ENCODE measurements around the gene ZNF511. TPM values are rescaled to one million over a fixed set of nuclear protein-coding genes. Genes with fewer than 3 reads are reported as not detected.

Gene ZNF511
- total and polyA plus RNA-seq, 9 of the 15 experiments (the other 6 are each of a cell fraction or from before 2014, with no cell fraction given) = 0.61 to 69.3 (median 40.1) TPM

DNA sequence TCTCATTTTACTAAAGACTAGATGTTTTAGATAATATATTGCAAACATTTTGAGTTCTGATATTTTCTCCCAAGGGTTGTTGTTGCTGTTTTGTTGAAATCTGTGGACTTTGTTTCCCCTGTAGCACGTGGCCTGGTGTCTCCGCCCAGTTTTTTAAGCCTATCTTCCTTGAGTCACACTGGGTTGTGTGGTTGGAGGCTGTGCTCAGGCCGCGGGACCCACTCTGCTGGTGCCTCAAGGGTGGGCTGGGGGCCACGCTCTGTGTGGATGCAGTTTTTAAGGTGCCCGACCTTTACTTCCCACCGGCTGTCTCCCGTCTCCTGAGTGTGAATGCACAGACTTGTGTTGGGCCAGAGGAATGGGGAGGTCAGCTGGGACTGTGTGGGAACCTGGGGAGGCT is 34.2 kb downstream of the ZNF511 start (continued):
- TF ChIP-seq, protein P1, sequence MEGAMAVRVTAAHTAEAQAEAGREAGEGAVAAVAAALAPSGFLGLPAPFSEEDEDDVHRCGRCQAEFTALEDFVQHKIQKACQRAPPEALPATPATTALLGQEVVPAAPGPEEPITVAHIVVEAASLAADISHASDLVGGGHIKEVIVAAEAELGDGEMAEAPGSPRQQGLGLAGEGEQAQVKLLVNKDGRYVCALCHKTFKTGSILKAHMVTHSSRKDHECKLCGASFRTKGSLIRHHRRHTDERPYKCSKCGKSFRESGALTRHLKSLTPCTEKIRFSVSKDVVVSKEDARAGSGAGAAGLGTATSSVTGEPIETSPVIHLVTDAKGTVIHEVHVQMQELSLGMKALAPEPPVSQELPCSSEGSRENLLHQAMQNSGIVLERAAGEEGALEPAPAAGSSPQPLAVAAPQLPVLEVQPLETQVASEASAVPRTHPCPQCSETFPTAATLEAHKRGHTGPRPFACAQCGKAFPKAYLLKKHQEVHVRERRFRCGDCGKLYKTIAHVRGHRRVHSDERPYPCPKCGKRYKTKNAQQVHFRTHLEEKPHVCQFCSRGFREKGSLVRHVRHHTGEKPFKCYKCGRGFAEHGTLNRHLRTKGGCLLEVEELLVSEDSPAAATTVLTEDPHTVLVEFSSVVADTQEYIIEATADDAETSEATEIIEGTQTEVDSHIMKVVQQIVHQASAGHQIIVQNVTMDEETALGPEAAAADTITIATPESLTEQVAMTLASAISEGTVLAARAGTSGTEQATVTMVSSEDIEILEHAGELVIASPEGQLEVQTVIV (CRISPR knock-in tag; IDR thresholded peaks at IDR 0.05; ENCODE audit: borderline replicate concordance) = no peak
- TF ChIP-seq ASH1L (IDR thresholded peaks at IDR 0.05; ENCODE audit: borderline replicate concordance, low read depth, partially characterized antibody) = no peak

DNA sequence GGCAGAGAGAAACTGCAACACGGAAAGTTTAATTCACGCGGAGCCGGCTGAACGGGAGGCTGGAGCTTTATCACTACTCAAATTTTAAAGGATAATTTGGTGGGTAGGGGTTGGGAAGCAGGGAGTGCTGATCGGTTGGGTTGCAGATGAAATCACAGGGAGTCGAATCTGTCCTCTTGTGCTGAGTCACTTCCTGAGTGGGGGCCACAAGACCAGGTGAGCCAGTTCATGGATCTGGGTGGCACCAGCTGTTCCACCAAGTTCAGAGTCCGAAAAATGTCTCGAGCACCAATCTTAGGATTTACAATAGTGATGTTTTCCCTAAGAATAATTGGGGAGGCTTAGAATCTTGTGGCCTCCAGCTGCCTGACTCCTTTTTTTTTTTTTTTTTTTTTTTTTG is 34.8 kb downstream of the ZNF511 start:
- Histone ChIP-seq H3K4me1 (replicated peaks in 1 of 2; ENCODE audit: control insufficient read depth in 2 of 2, insufficient read depth in 2 of 2, low read length in 2 of 2) (peaks cover 9 to 22% of the 10 kb centered on the region in 2 experiments; a peak in 4 of 5 replicates), H4K20me1 (replicated peaks; ENCODE audit: control insufficient read depth, insufficient read depth, low read length) (no peaks in the 10 kb centered on the region), H3K36me3 (ENCODE audit: control insufficient read depth, insufficient read depth, low read length) (no peaks in the 10 kb centered on the region), H3K4me2 (ENCODE audit: insufficient read depth, low read length) (peak overlapping the region; percentile 25), H3K79me2 (ENCODE audit: control insufficient read depth, insufficient read depth, low read length) (no peaks in the 10 kb centered on the region), H3K9me3 (replicated peaks; ENCODE audit: control insufficient read depth, insufficient read depth, low read depth, low read length) (no peaks in the 10 kb centered on the region), H3K9me1 (ENCODE audit: control insufficient read depth, insufficient read depth, low read length) (no peaks in the 10 kb centered on the region), H3K27me3 (ENCODE audit: control insufficient read depth in 2 of 2, insufficient read depth in 2 of 2, low read length in 2 of 2) (no peaks in the 10 kb centered on the region; a peak in 1 of 5 replicates), H3K4me3 (no peak overlapping the region), H3K9ac (ENCODE audit: insufficient read depth in 1 of 2, low read depth in 2 of 2, low read length in 2 of 2) (peak overlapping the region in 1 of 2 experiments; percentile 63; a peak in 1 of 4 replicates), H2AFZ (ENCODE audit: low read depth, low read length) (peak overlapping the region; percentile 52; the same call in 1 of the 2 replicates), H3K27ac (ENCODE audit: extremely low read depth, low read depth, low read length) (no peak overlapping the region)
- DNase-seq (ENCODE audit: extremely low read depth in 1 of 4, low spot score in 3 of 4) (no peak), ATAC-seq (peak; percentile 48), FAIRE-seq (no peak)
- intact Hi-C loops (cut with micrococcal nuclease) = no loop called here
- no TSS peak for BruUV-seq (replicated peaks)
- ChIA-PET CTCF (ENCODE audit: low intra/inter-chr PET ratio) (no interaction called here), POLR2A (no interaction called here)
- in situ Hi-C loops (cut with MboI) = no loop called here
- WGBS (ENCODE audit: insufficient coverage, low coverage, missing lambda C conversion rate) = 13% methylated on average over 9 of the region's 9 CpGs
- 0 out of 2 replicates have a peak, but pooled peaks have one; percentile 14 for TF ChIP-seq SMARCA4 (IDR thresholded peaks at IDR 0.05)
- TF ChIP-seq ZNF699 (CRISPR knock-in tag; IDR thresholded peaks at IDR 0.05; ENCODE audit: insufficient replicate concordance) = no peak
- TF ChIP-seq ETV5 (CRISPR knock-in tag; IDR thresholded peaks at IDR 0.05; ENCODE audit: low read depth) = no peak
- TF ChIP-seq CREBBP (IDR thresholded peaks at IDR 0.05; ENCODE audit: low read depth, low read length) = no peak
- TF ChIP-seq MCM7 (IDR thresholded peaks at IDR 0.05) = no peak
- TF ChIP-seq, protein P2, sequence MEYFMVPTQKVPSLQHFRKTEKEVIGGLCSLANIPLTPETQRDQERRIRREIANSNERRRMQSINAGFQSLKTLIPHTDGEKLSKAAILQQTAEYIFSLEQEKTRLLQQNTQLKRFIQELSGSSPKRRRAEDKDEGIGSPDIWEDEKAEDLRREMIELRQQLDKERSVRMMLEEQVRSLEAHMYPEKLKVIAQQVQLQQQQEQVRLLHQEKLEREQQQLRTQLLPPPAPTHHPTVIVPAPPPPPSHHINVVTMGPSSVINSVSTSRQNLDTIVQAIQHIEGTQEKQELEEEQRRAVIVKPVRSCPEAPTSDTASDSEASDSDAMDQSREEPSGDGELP (CRISPR knock-in tag; IDR thresholded peaks at IDR 0.05; ENCODE audit: borderline replicate concordance) = no peak
- no peak for TF ChIP-seq EWSR1 (IDR thresholded peaks at IDR 0.05; ENCODE audit: borderline replicate concordance, low read depth, partially characterized antibody)
- TF ChIP-seq, protein P3, sequence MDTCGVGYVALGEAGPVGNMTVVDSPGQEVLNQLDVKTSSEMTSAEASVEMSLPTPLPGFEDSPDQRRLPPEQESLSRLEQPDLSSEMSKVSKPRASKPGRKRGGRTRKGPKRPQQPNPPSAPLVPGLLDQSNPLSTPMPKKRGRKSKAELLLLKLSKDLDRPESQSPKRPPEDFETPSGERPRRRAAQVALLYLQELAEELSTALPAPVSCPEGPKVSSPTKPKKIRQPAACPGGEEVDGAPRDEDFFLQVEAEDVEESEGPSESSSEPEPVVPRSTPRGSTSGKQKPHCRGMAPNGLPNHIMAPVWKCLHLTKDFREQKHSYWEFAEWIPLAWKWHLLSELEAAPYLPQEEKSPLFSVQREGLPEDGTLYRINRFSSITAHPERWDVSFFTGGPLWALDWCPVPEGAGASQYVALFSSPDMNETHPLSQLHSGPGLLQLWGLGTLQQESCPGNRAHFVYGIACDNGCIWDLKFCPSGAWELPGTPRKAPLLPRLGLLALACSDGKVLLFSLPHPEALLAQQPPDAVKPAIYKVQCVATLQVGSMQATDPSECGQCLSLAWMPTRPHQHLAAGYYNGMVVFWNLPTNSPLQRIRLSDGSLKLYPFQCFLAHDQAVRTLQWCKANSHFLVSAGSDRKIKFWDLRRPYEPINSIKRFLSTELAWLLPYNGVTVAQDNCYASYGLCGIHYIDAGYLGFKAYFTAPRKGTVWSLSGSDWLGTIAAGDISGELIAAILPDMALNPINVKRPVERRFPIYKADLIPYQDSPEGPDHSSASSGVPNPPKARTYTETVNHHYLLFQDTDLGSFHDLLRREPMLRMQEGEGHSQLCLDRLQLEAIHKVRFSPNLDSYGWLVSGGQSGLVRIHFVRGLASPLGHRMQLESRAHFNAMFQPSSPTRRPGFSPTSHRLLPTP (IDR thresholded peaks at IDR 0.05; ENCODE audit: borderline replicate concordance, extremely low read depth, insufficient read length) = no peak
- TF ChIP-seq, protein P1 (CRISPR knock-in tag; IDR thresholded peaks at IDR 0.05; ENCODE audit: borderline replicate concordance) = no peak
- no peak for TF ChIP-seq NR2F6 (CRISPR knock-in tag; IDR thresholded peaks at IDR 0.05)
- no peak for TF ChIP-seq NFATC3 (IDR thresholded peaks at IDR 0.05)

Data from K562 (cell line).